ENCODE measurements around the gene MPRIP. TPM values are rescaled to one million over a fixed set of nuclear protein-coding genes. Genes with fewer than 3 reads are reported as not detected.
A peak's percentile ranks its signal among the peaks of the same experiment; 100 is the strongest.

Gene MPRIP
- total RNA-seq, 2 experiments from 2014 or later: 196 to 207 TPM

DNA sequence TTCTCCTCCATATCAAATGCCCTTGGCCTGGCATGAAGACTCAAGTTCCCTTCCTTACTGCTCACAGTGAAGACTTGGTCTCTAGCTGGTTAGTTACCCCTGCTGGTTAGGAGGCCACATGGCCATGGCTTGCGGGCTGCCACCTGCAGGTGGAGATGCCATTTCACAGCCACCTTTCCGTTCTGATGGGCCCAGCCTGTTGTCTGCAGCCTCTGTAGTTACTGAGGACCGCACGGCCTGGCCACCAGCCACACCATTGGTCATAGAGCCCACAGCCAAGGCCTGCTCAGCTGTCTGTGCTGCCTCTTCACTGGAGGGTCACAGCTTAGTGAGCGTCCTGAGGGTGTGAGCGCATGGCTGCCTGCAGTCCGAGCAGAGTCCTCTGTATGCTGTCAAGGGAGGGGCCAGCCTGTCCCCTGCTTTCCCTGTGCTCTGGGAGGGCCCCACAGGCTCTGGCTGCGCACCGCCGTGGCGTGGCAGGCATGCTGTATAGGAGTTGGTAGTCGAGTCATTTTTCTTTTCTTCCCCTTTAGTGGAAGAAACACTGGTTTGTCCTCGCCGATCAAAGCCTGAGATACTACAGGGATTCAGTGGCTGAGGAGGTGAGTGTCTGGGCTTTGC lies 104.6 kb downstream of the MPRIP start:
- POLR2A ChIA-PET: no interaction called here
- CTCF ChIA-PET: interaction anchor here (0.9 kb wide), 1 partner anchor 47 kb away, joined by 3 read pairs; no protein-coding TSS in a partner anchor
- H3K9me3 Mint-ChIP-seq: no peaks in the 10 kb centered on the region

DNA sequence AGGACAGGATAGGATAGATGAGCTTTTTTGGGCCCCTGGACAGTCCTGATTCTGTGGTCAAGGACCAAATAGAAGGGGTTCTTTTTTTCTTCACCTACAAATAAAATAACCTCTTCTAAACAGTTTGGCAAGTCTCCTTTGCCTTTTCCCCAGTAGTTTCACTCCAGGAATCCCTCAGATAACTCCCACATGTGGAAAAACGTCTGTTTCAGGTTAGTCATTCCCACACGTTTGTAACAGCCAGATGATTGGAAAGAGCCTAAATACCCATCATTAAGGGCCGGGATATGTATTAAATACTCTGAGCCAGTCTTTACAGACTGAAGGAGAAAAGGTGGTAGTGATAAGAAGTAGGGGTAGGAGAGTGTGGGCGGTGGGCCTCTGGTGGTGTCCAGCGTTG lies 105.6 kb downstream of the MPRIP start:
- ChIA-PET POLR2A (no interaction called here), CTCF (no interaction called here)
- Mint-ChIP-seq H3K4me3 (no peak overlapping the region), H3K9me3 (no peaks in the 10 kb centered on the region), H3K4me1 (peaks cover 33% of the 10 kb centered on the region), H3K27me3 (no peaks in the 10 kb centered on the region), H3K36me3 (ENCODE audit: low read depth) (peaks cover 63% of the 10 kb centered on the region), H3K27ac (no peak overlapping the region)
- no peak for DNase-seq

More for the DNA sequence above, 104.6 kb downstream of the MPRIP start:
- peaks cover 27% of the 10 kb centered on the region for H3K4me1 Mint-ChIP-seq
- no peak overlapping the region for H3K4me3 Mint-ChIP-seq
- peak; percentile 44 for DNase-seq
- H3K27me3 Mint-ChIP-seq: no peaks in the 10 kb centered on the region
- H3K27ac Mint-ChIP-seq: peak overlapping the region; percentile 16
- peaks cover 58% of the 10 kb centered on the region for H3K36me3 Mint-ChIP-seq (ENCODE audit: low read depth)

DNA sequence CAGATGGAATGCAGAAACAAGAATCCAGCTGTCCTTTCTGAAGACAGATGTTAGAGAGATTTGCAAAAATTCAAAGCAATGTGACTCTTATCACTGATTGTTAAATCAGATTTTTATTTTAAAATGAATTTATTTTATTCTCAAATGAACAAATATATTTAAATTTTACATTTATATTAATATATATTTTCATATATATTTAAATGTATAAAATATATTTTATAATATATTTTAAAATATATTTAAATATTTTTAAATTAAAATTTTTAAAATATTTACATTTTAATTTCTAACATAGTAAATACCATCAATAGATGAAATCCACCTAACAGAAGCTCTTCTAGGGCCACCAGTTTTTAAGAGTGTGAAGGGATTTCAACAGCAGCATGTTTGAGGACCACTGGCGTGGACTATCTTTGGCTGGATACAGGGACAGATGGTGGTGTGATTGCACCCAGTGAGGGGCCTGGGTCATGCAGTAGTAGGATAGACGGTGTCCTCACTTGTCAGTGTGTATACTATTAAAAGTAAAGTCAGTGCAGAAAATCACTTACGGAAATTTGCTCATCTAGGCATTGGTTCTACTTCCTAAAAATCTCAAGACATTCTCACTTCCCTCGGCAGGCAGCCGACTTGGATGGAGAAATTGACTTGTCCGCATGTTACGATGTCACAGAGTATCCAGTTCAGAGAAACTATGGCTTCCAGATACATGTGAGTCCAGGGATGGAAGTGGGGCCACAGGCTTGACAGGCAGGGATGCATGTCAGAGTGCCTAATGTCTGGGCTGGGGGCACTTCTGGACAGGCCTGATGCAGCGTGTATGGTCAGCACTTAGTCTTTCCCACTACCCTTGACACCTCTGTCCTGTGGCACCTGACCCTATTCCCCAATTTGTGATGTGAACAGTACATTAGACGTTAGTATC lies 107.5 kb downstream of the MPRIP start:
- Mint-ChIP-seq H3K4me3 (no peak overlapping the region), H3K27ac (peak overlapping the region; percentile 44), H3K4me1 (peaks cover 49% of the 10 kb centered on the region), H3K36me3 (ENCODE audit: low read depth) (peaks cover 78% of the 10 kb centered on the region), H3K27me3 (no peaks in the 10 kb centered on the region), H3K9me3 (no peaks in the 10 kb centered on the region)
- ChIA-PET POLR2A (interaction anchor here (1.0 to 1.7 kb wide), 3 partner anchors 10 to 57 kb away, joined by 3 to 6 read pairs (median 4); partner anchors contain the start of gene PLD6), CTCF (no interaction called here)
- DNase-seq: no peak

DNA sequence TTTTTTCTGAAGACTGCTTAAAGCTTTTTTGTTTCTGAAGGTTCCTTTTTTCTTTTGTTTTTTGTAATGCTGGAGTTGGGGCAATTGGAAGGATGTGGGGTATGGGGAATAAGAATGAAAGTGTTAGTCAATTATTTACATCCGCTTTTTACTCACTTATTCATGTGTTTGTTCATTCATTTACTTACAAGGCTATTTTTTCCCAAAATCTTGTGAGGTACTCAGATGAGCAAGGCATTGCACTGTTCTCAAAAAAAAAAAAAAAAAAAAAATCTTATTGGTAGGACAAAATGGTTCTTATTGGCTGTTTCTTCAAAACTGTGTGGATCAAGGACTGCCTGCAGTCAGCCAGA lies 108.2 kb downstream of the MPRIP start:
- CTCF ChIA-PET: no interaction called here
- peaks cover 77% of the 10 kb centered on the region for H3K36me3 Mint-ChIP-seq (ENCODE audit: low read depth)

DNA sequence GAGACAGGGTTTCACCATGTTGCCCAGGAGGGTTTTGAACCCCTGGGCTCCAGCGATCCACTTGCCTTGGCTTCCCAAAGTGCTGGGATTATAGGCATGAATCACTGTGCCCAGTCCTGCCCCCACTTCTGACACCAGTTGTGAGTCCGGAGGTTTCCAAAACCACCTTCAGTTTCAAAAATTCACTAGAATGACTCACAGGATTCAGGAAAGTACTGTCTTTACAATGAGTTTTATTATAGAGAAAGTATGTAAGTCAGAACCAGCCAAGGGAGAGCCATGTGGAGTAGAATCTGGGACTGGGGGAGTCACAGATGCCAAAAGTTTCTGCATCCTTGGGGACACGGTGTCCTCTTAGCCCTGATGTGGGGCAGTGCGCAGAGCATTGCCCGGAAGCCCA lies 108.8 kb downstream of the MPRIP start:
- Mint-ChIP-seq H3K36me3 (ENCODE audit: low read depth) (peaks cover 75% of the 10 kb centered on the region), H3K27ac (peak overlapping the region; percentile 40), H3K4me1 (peaks cover 61% of the 10 kb centered on the region), H3K9me3 (no peaks in the 10 kb centered on the region), H3K4me3 (no peak overlapping the region), H3K27me3 (no peaks in the 10 kb centered on the region)
- ChIA-PET POLR2A (interaction anchor here (2.6 kb wide), 1 partner anchor 9 kb away, joined by 10 read pairs; no protein-coding TSS in a partner anchor), CTCF (interaction anchor here (1.0 kb wide), 1 partner anchor 9 kb away, joined by 3 read pairs; no protein-coding TSS in a partner anchor)
- DNase-seq: no peak

More for the DNA sequence above, 108.2 kb downstream of the MPRIP start:
- H3K9me3 Mint-ChIP-seq: no peaks in the 10 kb centered on the region
- peak overlapping the region; percentile 44 for H3K27ac Mint-ChIP-seq
- H3K4me3 Mint-ChIP-seq: no peak overlapping the region
- POLR2A ChIA-PET: interaction anchor here (1.0 to 1.5 kb wide), 2 partner anchors 55 to 56 kb away, joined by 3 to 6 read pairs; partner anchors contain the start of gene PLD6
- DNase-seq: no peak
- no peaks in the 10 kb centered on the region for H3K27me3 Mint-ChIP-seq
- peaks cover 54% of the 10 kb centered on the region for H3K4me1 Mint-ChIP-seq

DNA sequence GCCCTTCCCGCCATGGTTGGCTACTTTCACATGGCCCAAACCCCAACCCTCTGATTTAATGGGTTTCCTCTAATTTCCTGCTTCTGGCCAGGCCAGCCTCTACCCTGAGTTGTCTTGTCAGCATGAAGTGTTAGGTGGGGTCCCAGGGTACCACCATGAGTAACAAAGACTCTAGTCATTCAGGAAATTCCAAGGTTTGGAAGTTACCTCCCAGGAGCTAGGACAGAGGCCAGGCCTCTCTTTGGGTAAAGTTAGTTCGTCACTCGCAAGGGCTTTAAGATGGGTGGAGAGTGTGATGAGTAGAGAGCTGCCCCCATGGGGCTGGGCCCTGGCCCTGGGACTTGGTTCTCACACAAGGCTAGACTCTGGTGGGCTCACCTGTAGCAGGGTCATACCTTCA lies 109.3 kb downstream of the MPRIP start:
- ChIA-PET POLR2A (interaction anchor here (2.6 kb wide), 1 partner anchor 9 kb away, joined by 10 read pairs; no protein-coding TSS in a partner anchor), CTCF (interaction anchor here (1.0 kb wide), 1 partner anchor 10 kb away, joined by 3 read pairs; no protein-coding TSS in a partner anchor)
- H3K27me3 Mint-ChIP-seq: no peaks in the 10 kb centered on the region
- H3K4me3 Mint-ChIP-seq: no peak overlapping the region
- no peaks in the 10 kb centered on the region for H3K9me3 Mint-ChIP-seq
- H3K4me1 Mint-ChIP-seq: peaks cover 61% of the 10 kb centered on the region
- H3K27ac Mint-ChIP-seq: peak overlapping the region; percentile 59
- DNase-seq: no peak
- peaks cover 72% of the 10 kb centered on the region for H3K36me3 Mint-ChIP-seq (ENCODE audit: low read depth)

DNA sequence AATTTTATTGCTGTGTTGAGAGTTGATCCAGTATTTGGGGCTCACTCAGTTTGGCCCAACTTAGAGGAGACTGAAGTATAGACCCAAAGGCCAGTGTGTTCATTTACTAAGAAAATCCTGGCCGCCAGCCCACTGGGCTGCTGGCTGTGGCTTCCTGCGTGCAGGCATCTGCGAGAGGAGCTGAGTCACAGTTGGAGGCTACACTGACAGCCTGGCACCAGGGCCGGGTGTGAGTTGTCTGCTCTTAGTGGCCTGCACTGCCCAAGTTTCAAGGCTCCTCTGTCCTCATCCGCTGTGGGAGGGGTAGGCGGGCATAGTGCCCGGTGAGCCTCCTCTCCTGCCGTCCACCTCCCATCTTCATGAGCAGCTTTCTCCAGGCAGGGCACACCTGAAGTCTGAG lies 109.7 kb downstream of the MPRIP start:
- ChIA-PET CTCF (interaction anchor here (0.6 to 1.0 kb wide), 2 partner anchors 10 to 37 kb away, joined by 3 read pairs; no protein-coding TSS in a partner anchor), POLR2A (interaction anchor here (1.2 to 2.6 kb wide), 2 partner anchors 10 to 25 kb away, joined by 3 to 10 read pairs; no protein-coding TSS in a partner anchor)
- H3K9me3 Mint-ChIP-seq: no peaks in the 10 kb centered on the region
- peaks cover 61% of the 10 kb centered on the region for H3K4me1 Mint-ChIP-seq
- H3K27me3 Mint-ChIP-seq: no peaks in the 10 kb centered on the region
- H3K27ac Mint-ChIP-seq: peak overlapping the region; percentile 59
- H3K4me3 Mint-ChIP-seq: no peak overlapping the region
- peaks cover 71% of the 10 kb centered on the region for H3K36me3 Mint-ChIP-seq (ENCODE audit: low read depth)
- peak; percentile 45 for DNase-seq

DNA sequence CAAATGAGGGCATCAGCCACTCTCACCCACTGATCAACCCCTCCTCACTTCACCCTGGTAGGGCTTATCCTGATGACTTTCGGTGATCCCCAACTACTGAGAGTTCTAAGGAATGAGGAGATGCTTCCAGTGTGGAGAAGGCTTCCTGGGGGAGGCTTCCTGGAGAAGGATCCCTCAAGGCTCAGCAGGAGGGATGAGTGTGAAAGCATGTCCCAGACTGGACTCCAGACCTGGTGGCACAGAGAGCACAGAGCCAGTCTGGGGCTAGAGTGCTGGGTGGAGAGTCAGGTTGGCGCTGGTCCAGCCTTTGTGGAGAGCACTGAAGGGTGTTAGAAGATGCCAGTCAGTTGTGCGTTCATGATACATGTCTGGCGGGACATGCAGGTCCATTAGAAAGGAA lies 110.1 kb downstream of the MPRIP start:
- Mint-ChIP-seq H3K9me3 (no peaks in the 10 kb centered on the region), H3K27ac (peak overlapping the region; percentile 59)
- no peak for DNase-seq

DNA sequence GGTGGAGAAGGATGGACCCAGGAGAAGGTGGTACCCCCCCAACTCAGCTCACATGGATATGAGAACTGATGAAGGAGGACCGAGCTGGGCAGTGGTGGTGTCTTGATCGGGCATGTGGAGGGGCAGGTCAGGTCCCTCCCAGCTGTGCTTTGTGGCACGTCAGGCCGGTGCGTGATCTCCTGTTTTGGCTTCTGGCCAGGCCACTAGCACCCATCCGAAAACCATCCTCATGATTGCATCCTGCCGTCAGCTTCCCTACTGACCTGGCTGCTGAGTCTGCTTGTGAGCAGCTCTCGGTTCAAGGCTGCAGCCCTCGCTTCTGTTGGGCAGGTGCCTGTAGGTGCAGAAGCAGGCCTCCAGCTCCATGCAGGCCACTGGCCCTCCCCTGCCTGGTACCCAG lies 110.8 kb downstream of the MPRIP start:
- no peaks in the 10 kb centered on the region for H3K9me3 Mint-ChIP-seq
- H3K4me1 Mint-ChIP-seq: peaks cover 61% of the 10 kb centered on the region
- H3K27ac Mint-ChIP-seq: peak overlapping the region; percentile 76
- H3K27me3 Mint-ChIP-seq: no peaks in the 10 kb centered on the region
- ChIA-PET CTCF (interaction anchor here (1.4 to 2.0 kb wide), 2 partner anchors 11 to 23 kb away, joined by 3 to 5 read pairs; no protein-coding TSS in a partner anchor), POLR2A (interaction anchor here (0.9 to 2.6 kb wide), 6 partner anchors 11 to 83 kb away, joined by 3 to 10 read pairs (median 3); partner anchors contain the start of gene FLCN)
- DNase-seq: no peak
- H3K4me3 Mint-ChIP-seq: no peak overlapping the region
- H3K36me3 Mint-ChIP-seq (ENCODE audit: low read depth): peaks cover 69% of the 10 kb centered on the region

More for the DNA sequence above, 110.1 kb downstream of the MPRIP start:
- peaks cover 73% of the 10 kb centered on the region for H3K36me3 Mint-ChIP-seq (ENCODE audit: low read depth)
- peaks cover 61% of the 10 kb centered on the region for H3K4me1 Mint-ChIP-seq
- no peaks in the 10 kb centered on the region for H3K27me3 Mint-ChIP-seq
- H3K4me3 Mint-ChIP-seq: no peak overlapping the region
- CTCF ChIA-PET: interaction anchor here (0.6 kb wide), 1 partner anchor 36 kb away, joined by 3 read pairs; no protein-coding TSS in a partner anchor
- POLR2A ChIA-PET: interaction anchor here (0.9 to 2.6 kb wide), 5 partner anchors 10 to 84 kb away, joined by 3 to 10 read pairs (median 3); partner anchors contain the start of gene FLCN

DNA sequence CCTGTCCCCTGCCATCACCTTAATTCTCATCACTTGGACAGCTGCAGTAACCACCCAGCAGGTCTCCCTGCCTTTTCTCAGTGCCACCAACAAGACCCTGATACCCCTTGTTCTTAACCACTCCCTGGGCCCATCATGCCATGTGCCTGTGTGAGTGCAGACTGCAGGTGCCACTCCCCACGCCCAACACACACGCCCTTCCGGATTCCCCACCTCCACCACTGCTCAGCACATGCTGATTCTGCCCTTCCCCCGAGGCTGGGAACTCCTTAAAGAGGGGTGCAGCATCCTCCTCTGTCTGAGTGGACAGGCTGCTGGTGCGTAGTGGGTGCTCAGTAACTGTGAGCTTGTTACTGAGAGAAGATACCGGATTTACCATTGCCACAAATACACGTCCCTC lies 111.5 kb downstream of the MPRIP start:
- H3K9me3 Mint-ChIP-seq: no peaks in the 10 kb centered on the region

DNA sequence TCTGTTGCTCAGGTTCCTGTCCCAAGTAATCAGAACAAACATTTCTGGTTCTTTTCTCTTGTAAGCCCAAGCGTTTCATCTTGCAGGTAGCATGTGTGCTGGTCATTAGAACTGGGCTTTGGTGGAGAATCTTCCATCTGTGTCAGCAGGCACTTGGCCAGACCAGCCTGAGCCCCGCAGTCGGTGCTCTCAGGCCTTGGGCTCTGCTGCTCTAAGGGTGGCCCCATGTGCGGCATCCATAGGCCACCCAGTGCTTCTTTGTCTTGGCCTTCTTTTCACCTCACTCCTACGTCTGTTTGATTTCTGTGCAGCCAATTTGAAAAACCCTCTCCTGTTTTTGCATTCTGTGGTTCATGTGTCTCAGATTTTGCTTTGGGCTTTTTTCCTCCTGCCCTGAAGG lies 112.3 kb downstream of the MPRIP start:
- no peak for DNase-seq
- no peaks in the 10 kb centered on the region for H3K27me3 Mint-ChIP-seq
- POLR2A ChIA-PET: interaction anchor here (1.0 to 3.2 kb wide), 3 partner anchors 22 to 31 kb away, joined by 4 to 15 read pairs (median 5); no protein-coding TSS in a partner anchor
- peaks cover 61% of the 10 kb centered on the region for H3K4me1 Mint-ChIP-seq
- H3K36me3 Mint-ChIP-seq (ENCODE audit: low read depth): peaks cover 74% of the 10 kb centered on the region
- CTCF ChIA-PET: interaction anchor here (2.0 kb wide), 1 partner anchor 13 kb away, joined by 5 read pairs; no protein-coding TSS in a partner anchor
- H3K4me3 Mint-ChIP-seq: no peak overlapping the region
- H3K9me3 Mint-ChIP-seq: no peaks in the 10 kb centered on the region
- H3K27ac Mint-ChIP-seq: peak overlapping the region; percentile 64

More for the DNA sequence above, 111.5 kb downstream of the MPRIP start:
- H3K4me3 Mint-ChIP-seq: no peak overlapping the region
- no peak for DNase-seq
- no peaks in the 10 kb centered on the region for H3K27me3 Mint-ChIP-seq
- peak overlapping the region; percentile 76 for H3K27ac Mint-ChIP-seq
- ChIA-PET POLR2A (interaction anchor here (1.0 to 2.6 kb wide), 4 partner anchors 11 to 32 kb away, joined by 3 to 10 read pairs (median 4); no protein-coding TSS in a partner anchor), CTCF (interaction anchor here (1.4 to 2.0 kb wide), 2 partner anchors 12 to 22 kb away, joined by 3 to 5 read pairs; no protein-coding TSS in a partner anchor)
- H3K36me3 Mint-ChIP-seq (ENCODE audit: low read depth): peaks cover 67% of the 10 kb centered on the region
- peaks cover 61% of the 10 kb centered on the region for H3K4me1 Mint-ChIP-seq

DNA sequence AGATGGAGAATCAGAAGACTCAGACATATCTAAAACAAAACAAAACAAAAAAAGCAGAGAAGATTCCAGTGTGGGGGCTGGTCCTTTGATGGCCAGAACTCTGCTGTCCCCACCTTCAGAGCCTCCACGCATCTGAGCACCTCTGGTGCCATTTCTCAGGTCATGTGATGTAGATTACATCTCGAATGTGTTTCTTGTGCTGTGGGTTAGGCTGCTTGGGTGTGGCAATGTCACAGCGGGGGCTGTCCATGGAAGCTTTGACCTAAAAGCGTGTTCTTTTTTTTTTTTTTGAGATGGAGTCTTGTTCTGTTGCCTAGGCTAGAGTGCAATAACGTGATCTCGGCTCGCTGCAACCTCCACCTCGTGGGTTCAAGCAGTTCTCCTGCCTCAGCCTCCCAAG lies 112.7 kb downstream of the MPRIP start:
- peaks cover 57% of the 10 kb centered on the region for H3K4me1 Mint-ChIP-seq
- no peak for DNase-seq
- no peaks in the 10 kb centered on the region for H3K9me3 Mint-ChIP-seq
- H3K4me3 Mint-ChIP-seq: no peak overlapping the region
- peaks cover 74% of the 10 kb centered on the region for H3K36me3 Mint-ChIP-seq (ENCODE audit: low read depth)
- ChIA-PET CTCF (interaction anchor here (0.9 to 2.0 kb wide), 5 partner anchors 13 to 157 kb away, joined by 3 to 5 read pairs (median 4); no protein-coding TSS in a partner anchor), POLR2A (interaction anchor here (2.3 to 3.2 kb wide), 2 partner anchors 18 to 22 kb away, joined by 11 to 15 read pairs; no protein-coding TSS in a partner anchor)
- no peaks in the 10 kb centered on the region for H3K27me3 Mint-ChIP-seq
- peak overlapping the region; percentile 64 for H3K27ac Mint-ChIP-seq
